Esophagus squamous epithelium (tissue), 5 donors: ENCODE measurements around the gene EPS8. TPM values are rescaled to one million over a fixed set of nuclear protein-coding genes. Genes with fewer than 3 reads are reported as not detected.
A peak's percentile ranks its signal among the peaks of the same experiment; 100 is the strongest.

Source experiments
- DNase-seq: peaks from one replicate; lab custom pipeline; 2025; lab: John Stamatoyannopoulos, UW
- H3K27ac ChIP-seq, 4 donors: fragments of 200-600 bp; sonication (generic); one replicate each; pipeline ENCODE4 v1.5.1; 2016 to 2019; ENCODE audit warnings: mild to moderate bottlenecking in 1 of 4
- H3K27me3 ChIP-seq, 4 donors: fragments of 200-600 bp; sonication (generic); 1 replicate in 3 of 4; 2 replicates in 1 of 4; pipeline versions ENCODE4 v1.5.1 to v1.6.0; 2017 to 2021; ENCODE audit warnings: antibody characterized with exemption in 1 of 4
- H3K36me3 ChIP-seq, 3 donors: fragments of 200-600 bp; sonication (generic); one replicate each; pipeline ENCODE4 v1.5.1; 2016 to 2019
- H3K4me1 ChIP-seq, 3 donors: fragments of 200-600 bp; sonication (generic); one replicate each; pipeline ENCODE4 v1.5.1; 2017 to 2019
- H3K4me3 ChIP-seq, 4 donors: fragments of 200-600 bp; sonication (generic); 1 replicate in 3 of 4; 2 replicates in 1 of 4; pipeline ENCODE4 v1.5.1; 2016 to 2019; ENCODE audit warnings: mild to moderate bottlenecking in 2 of 4, moderate library complexity in 1 of 4
- H3K9me3 ChIP-seq, 3 donors: fragments of 200-600 bp; sonication (generic); one replicate each; pipeline ENCODE4 v1.5.1; 2016 to 2019
- POLR2A ChIP-seq, 4 donors: fragments of 450-650 bp; IDR thresholded peaks; one replicate each; pipeline ENCODE4 v1.6.1; 2017; ENCODE audit warnings: antibody characterized with exemption in 4 of 4, mild to moderate bottlenecking in 4 of 4, moderate library complexity in 3 of 4
- WGBS, 2 donors: methylation state at CpG; one replicate each; pipeline ENCODE4 v1.1.5; 2018; 5-methylcytosine and 5-hydroxymethylcytosine counted together
- intact Hi-C: fragments of 100-400 bp; cut with DNase I; formaldehyde crosslinking; loops from one replicate; pipeline ENCODE4 v1.15.0; 2022
- total RNA-seq, 4 donors: library from RNA; depleted of rRNA; stranded (reverse); fragments of >200 nt; gene quantifications; one replicate each; pipeline ENCODE4 v1.1.0, GENCODE V29; 2016
- TF ChIP-seq, protein P1 (sequence below), 6 experiments: fragments of 450-650 bp in 4 of 6; fragments of 200-600 bp in 2 of 6; sonication (generic) in 2 of 6; IDR thresholded peaks; one replicate each; pipeline ENCODE4 v1.5.1; 2016 to 2019; ENCODE audit warnings: antibody characterized with exemption in 6 of 6, mild to moderate bottlenecking in 4 of 6, moderate library complexity in 4 of 6
- donor health status: DM: yes; HTN: yes; CAD: no.

Gene EPS8
- total RNA-seq, 4 donors from 2014 or later = 14.2 to 56.6 (median 17.7) TPM

DNA sequence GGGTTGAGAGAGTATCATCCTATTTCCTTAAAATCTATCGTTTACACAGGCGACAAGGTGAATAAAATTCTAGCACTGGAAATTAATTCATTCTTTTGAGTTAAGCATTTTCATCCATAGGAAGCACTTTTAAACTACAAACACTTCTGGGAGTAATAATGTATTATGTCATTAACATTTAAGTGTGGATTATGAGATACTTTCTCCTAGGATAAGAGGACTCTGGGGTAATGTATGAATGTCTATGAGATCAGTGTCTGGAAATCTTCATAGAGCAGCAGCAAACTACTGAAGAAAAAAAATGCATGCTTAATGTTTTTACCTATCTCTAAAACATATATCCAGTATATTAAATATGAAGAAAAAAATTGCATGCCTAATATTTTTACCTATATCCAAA lies 86.9 kb downstream of the EPS8 start:
- 72 to 89% methylated on average over 2 of the region's 2 CpGs for WGBS, 2 donors
- Histone ChIP-seq H3K9me3 (no peaks in the 10 kb centered on the region), H3K27ac (peak overlapping the region in 3 of 4 donors; percentile 76 to 79 (median 78)), H3K4me1 (peaks cover 0 to 48% (median 16%) of the 10 kb centered on the region in 3 donors), H3K27me3 (no peaks in the 10 kb centered on the region), H3K4me3 (peak overlapping the region in 1 of 4 donors; percentile 10), H3K36me3 (no peaks in the 10 kb centered on the region)
- no peak for TF ChIP-seq POLR2A (IDR thresholded peaks at IDR 0.05)
- TF ChIP-seq, protein P1, sequence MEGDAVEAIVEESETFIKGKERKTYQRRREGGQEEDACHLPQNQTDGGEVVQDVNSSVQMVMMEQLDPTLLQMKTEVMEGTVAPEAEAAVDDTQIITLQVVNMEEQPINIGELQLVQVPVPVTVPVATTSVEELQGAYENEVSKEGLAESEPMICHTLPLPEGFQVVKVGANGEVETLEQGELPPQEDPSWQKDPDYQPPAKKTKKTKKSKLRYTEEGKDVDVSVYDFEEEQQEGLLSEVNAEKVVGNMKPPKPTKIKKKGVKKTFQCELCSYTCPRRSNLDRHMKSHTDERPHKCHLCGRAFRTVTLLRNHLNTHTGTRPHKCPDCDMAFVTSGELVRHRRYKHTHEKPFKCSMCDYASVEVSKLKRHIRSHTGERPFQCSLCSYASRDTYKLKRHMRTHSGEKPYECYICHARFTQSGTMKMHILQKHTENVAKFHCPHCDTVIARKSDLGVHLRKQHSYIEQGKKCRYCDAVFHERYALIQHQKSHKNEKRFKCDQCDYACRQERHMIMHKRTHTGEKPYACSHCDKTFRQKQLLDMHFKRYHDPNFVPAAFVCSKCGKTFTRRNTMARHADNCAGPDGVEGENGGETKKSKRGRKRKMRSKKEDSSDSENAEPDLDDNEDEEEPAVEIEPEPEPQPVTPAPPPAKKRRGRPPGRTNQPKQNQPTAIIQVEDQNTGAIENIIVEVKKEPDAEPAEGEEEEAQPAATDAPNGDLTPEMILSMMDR (IDR thresholded peaks at IDR 0.05) = no peak
- intact Hi-C loops = no loop called here
- DNase-seq = no peak

DNA sequence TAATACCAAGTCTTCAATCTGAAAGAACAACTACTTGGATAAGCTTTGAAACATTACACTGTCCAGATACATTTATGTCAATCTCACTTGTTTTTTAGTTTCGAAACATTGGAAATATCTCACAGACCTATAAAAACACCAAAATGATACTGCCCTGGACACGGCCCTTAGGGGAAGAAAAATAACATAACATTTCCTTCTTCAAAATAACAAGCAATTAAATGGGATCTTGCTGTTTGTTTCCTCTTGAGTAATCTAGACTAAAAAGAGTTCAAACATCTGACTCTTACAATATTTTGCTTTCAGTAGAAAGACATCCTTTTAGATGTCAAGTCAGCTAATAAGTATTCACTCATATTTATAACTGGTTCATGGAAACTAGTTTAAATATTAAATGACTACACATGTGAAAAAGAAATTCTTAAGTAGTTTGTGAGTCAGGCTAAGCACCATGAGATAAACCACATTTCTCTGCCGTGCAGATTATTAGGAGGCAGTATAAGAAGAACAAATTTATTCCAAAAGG lies 87.5 kb downstream of the EPS8 start:
- peaks cover 0 to 54% (median 16%) of the 10 kb centered on the region in 3 donors for H3K4me1 ChIP-seq
- 34 to 43% methylated on average over 3 of the region's 3 CpGs for WGBS, 2 donors
- TF ChIP-seq, protein P1 (IDR thresholded peaks at IDR 0.05) = no peak
- no peak for TF ChIP-seq POLR2A (IDR thresholded peaks at IDR 0.05)
- H3K27me3 ChIP-seq = no peaks in the 10 kb centered on the region
- no peaks in the 10 kb centered on the region for H3K9me3 ChIP-seq
- H3K4me3 ChIP-seq = peak overlapping the region in 1 of 4 donors; percentile 10
- no peaks in the 10 kb centered on the region for H3K36me3 ChIP-seq
- intact Hi-C loops = no loop called here
- DNase-seq = no peak
- H3K27ac ChIP-seq = peak overlapping the region; percentile 17 to 79 (median 77)

DNA sequence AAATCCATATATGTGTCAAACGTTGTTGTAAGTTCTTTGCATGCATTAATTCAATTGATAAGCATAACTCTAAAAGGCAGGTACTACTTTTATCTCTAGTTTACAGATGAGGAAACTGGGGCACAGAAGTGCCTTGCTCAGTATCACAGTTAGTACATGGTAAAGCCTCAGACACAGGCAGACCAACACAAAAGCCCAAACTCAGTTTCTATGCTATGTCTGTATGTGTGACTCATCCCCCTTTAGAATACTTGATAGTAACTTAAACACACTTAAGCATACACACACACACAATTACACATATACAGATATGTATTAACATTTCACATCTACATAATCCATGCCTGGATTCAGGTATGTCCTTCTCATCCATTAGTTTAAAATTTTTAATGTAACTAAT lies 88.0 kb downstream of the EPS8 start:
- intact Hi-C loops = no loop called here
- H3K9me3 ChIP-seq = no peaks in the 10 kb centered on the region
- H3K27me3 ChIP-seq = no peaks in the 10 kb centered on the region
- WGBS, 2 donors = 43 to 53% methylated on average over 1 of the region's 1 CpG
- H3K4me1 ChIP-seq = peaks cover 0 to 58% (median 16%) of the 10 kb centered on the region in 3 donors
- TF ChIP-seq POLR2A (IDR thresholded peaks at IDR 0.05) = no peak
- TF ChIP-seq, protein P1 (IDR thresholded peaks at IDR 0.05) = no peak
- H3K36me3 ChIP-seq = no peaks in the 10 kb centered on the region
- H3K27ac ChIP-seq = peak overlapping the region; percentile 17 to 79 (median 77)
- no peak overlapping the region for H3K4me3 ChIP-seq
- DNase-seq = no peak

DNA sequence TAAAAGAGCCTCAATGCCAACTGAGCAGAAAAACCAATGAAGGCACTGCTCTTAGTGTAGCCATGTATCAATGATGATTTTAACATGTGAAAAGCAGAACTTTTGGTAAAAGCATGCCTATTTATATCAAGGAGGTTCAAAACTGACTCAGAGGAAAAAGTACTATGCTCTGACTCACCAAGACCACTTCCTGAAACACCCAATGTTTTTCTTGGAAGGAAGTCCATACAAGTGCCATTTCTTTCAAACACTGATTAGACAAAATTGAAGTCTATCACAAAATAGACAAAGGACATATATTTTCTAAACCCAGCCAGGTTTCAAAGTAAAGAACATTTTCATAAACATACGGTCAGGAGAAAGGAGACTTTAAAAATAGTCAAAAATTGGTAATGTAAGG lies 88.6 kb downstream of the EPS8 start:
- Histone ChIP-seq H3K9me3 (no peaks in the 10 kb centered on the region), H3K4me1 (peaks cover 0 to 58% (median 13%) of the 10 kb centered on the region in 3 donors), H3K27ac (peak overlapping the region; percentile 41 to 79 (median 77)), H3K36me3 (no peaks in the 10 kb centered on the region), H3K4me3 (no peak overlapping the region), H3K27me3 (no peaks in the 10 kb centered on the region)
- no peak for DNase-seq
- WGBS, 2 donors = 17 to 33% methylated on average over 1 of the region's 1 CpG
- intact Hi-C loops = no loop called here
- TF ChIP-seq, protein P1 (IDR thresholded peaks at IDR 0.05) = no peak
- no peak for TF ChIP-seq POLR2A (IDR thresholded peaks at IDR 0.05)

DNA sequence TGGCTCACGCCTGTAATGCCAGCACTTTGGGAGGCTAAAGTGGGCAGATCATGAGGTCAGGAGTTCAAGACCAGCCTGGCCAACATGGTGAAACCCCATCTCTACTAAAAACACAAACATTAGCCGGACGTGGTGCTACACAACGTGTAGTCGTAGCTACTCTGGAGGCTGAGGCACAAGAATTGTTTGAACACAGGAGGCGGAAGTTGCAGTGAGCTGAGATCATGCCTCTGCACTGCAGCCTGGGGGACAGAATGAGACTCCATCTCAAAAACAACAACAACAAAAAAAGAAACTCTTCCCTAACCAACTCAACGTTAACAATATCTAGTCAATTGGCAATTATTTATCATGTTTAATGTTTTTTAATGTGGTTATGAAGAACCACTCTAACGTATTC lies 89.3 kb downstream of the EPS8 start:
- intact Hi-C loops = no loop called here
- TF ChIP-seq, protein P1 (IDR thresholded peaks at IDR 0.05) = no peak
- no peak for TF ChIP-seq POLR2A (IDR thresholded peaks at IDR 0.05)
- no peaks in the 10 kb centered on the region for H3K36me3 ChIP-seq
- peak overlapping the region; percentile 41 to 79 (median 77) for H3K27ac ChIP-seq
- peaks cover 0 to 58% (median 13%) of the 10 kb centered on the region in 3 donors for H3K4me1 ChIP-seq
- no peaks in the 10 kb centered on the region for H3K9me3 ChIP-seq
- no peak overlapping the region for H3K4me3 ChIP-seq
- WGBS, 2 donors = 72 to 86% methylated on average over 8 of the region's 8 CpGs
- no peaks in the 10 kb centered on the region for H3K27me3 ChIP-seq
- no peak for DNase-seq
